ENCODE results near the gene TWNK.
"Not testable (repeated sequence)": the region's sequence is repeated elsewhere in the genome, so short reads cannot be mapped to it uniquely, and the experiment has no call there.

TWNK gene

GRCh38 chr10:101031796-101032636 lies 44.7 kb downstream of the TWNK start:
- no peak for DNase-seq

GRCh38 chr10:101032637-101033224 lies 45.4 kb downstream of the TWNK start:
- DNase-seq: peak; percentile 24

- DNase-seq: no peak
Measured at GRCh38 chr10:101033276-101033675, 45.9 kb downstream of the TWNK start.

- DNase-seq: not testable (repeated sequence)
Measured at GRCh38 chr10:101034404-101034803, 47.1 kb downstream of the TWNK start.

GRCh38 chr10:101035314-101035713 lies 48.0 kb downstream of the TWNK start:
- DNase-seq: no peak

GRCh38 chr10:101035916-101036702 lies 48.8 kb downstream of the TWNK start:
- DNase-seq: no peak

- no peak for DNase-seq
Measured at GRCh38 chr10:101036726-101037125, 49.4 kb downstream of the TWNK start.

GRCh38 chr10:101038484-101038883 lies 51.1 kb downstream of the TWNK start:
- no peak for DNase-seq

GRCh38 chr10:101040061-101040460 lies 52.7 kb downstream of the TWNK start:
- DNase-seq: no peak

- no peak for DNase-seq
Measured at GRCh38 chr10:101040851-101041250, 53.5 kb downstream of the TWNK start.

GRCh38 chr10:101041252-101041761 lies 54.0 kb downstream of the TWNK start:
- peak; percentile 45 for DNase-seq

- no peak for DNase-seq
Measured at GRCh38 chr10:101042118-101042517, 54.8 kb downstream of the TWNK start.

- DNase-seq: peak; percentile 85
Measured at GRCh38 chr10:101042667-101043362, 55.5 kb downstream of the TWNK start.

GRCh38 chr10:101043363-101043707 lies 56.0 kb downstream of the TWNK start:
- no peak for DNase-seq

Measured in NK-92 treated with Interleukin-12 subunit alpha and Interleukin-12 subunit beta, amount 100 ng/mL, for 24 hours (cell line).